Tibial artery (tissue), 4 donors: Measurements from ENCODE around the gene WNT3.

ENCODE experiments used
- DNase-seq, 2 donors: peaks; one replicate each; pipeline ENCODE4 v3.0.0-alpha.2; 2019
- H3K27ac ChIP-seq, 2 donors: fragments of 200-600 bp; sonication (generic) in 1 of 2; 1 replicate in 1 of 2; 2 replicates in 1 of 2; pipeline ENCODE4 v1.5.1; 2018 to 2019; ENCODE audit warnings: mild to moderate bottlenecking in 1 of 2
- H3K27me3 ChIP-seq, 2 donors: fragments of 200-600 bp; sonication (generic) in 1 of 2; one replicate each; pipeline versions ENCODE4 v1.5.1 to v1.6.0; 2016 to 2019
- H3K36me3 ChIP-seq, 3 donors: fragments of 200-600 bp; sonication (generic) in 2 of 3; one replicate each; pipeline ENCODE4 v1.5.1; 2016 to 2019; ENCODE audit warnings: mild to moderate bottlenecking in 2 of 3
- H3K4me1 ChIP-seq, 4 donors: fragments of 200-600 bp; sonication (generic) in 2 of 4; 1 replicate in 3 of 4; 2 replicates in 1 of 4; pipeline ENCODE4 v1.5.1; 2016 to 2019
- H3K4me3 ChIP-seq, 2 donors: fragments of 200-600 bp; sonication (generic) in 1 of 2; 1 replicate in 1 of 2; 2 replicates in 1 of 2; pipeline ENCODE4 v1.5.1; 2018 to 2019; ENCODE audit warnings: mild to moderate bottlenecking in 2 of 2
- H3K9me3 ChIP-seq, 3 donors: fragments of 200-600 bp; sonication (generic) in 1 of 3; one replicate each; pipeline ENCODE4 v1.5.1; 2016 to 2019
- CTCF ChIP-seq, 2 experiments: fragments of 200-600 bp in 1 of 2; fragments of 450-650 bp in 1 of 2; IDR thresholded peaks; one replicate each; pipeline ENCODE4 v1.5.1; 2017 to 2019; ENCODE audit warnings: antibody characterized with exemption in 2 of 2, mild to moderate bottlenecking in 1 of 2, moderate library complexity in 1 of 2
- intact Hi-C: fragments of 100-400 bp; cut with DNase I; formaldehyde crosslinking; loops from one replicate; pipeline ENCODE4 v1.15.0; 2023; ENCODE audit warnings: low total_unique reads

Gene WNT3

GRCh38 chr17:46796956-46797530 is 21.4 kb downstream of the WNT3 start:
- no peak for TF ChIP-seq CTCF (IDR thresholded peaks at IDR 0.05)
- Histone ChIP-seq H3K4me1 (no peaks in the 10 kb centered on the region), H3K36me3 (no peaks in the 10 kb centered on the region), H3K4me3 (no peak overlapping the region), H3K27me3 (peaks cover 0 to 36% of the 10 kb centered on the region in 2 donors), H3K9me3 (no peaks in the 10 kb centered on the region), H3K27ac (no peak overlapping the region)
- intact Hi-C loops, result no loop called here
- DNase-seq, result no peak

GRCh38 chr17:46796524-46796923 is 22.0 kb downstream of the WNT3 start:
- peaks cover 0 to 33% of the 10 kb centered on the region in 2 donors for H3K27me3 ChIP-seq
- intact Hi-C loops, result no loop called here
- H3K27ac ChIP-seq, result no peak overlapping the region

GRCh38 chr17:46796084-46796483 is 22.4 kb downstream of the WNT3 start:
- DNase-seq, result no peak
- Histone ChIP-seq H3K4me3 (no peak overlapping the region), H3K9me3 (no peaks in the 10 kb centered on the region), H3K36me3 (no peaks in the 10 kb centered on the region), H3K27ac (no peak overlapping the region), H3K27me3 (peaks cover 0 to 36% of the 10 kb centered on the region in 2 donors), H3K4me1 (no peaks in the 10 kb centered on the region)
- TF ChIP-seq CTCF (IDR thresholded peaks at IDR 0.05), result no peak
- intact Hi-C loops, result no loop called here

More at GRCh38 chr17:46796524-46796923, 22.0 kb downstream of the WNT3 start:
- Histone ChIP-seq H3K4me1 (no peaks in the 10 kb centered on the region), H3K9me3 (no peaks in the 10 kb centered on the region), H3K36me3 (no peaks in the 10 kb centered on the region), H3K4me3 (no peak overlapping the region)
- TF ChIP-seq CTCF (IDR thresholded peaks at IDR 0.05), result no peak
- no peak for DNase-seq

GRCh38 chr17:46795379-46795952 is 23.0 kb downstream of the WNT3 start:
- H3K27me3 ChIP-seq, result peaks cover 0 to 40% of the 10 kb centered on the region in 2 donors
- H3K36me3 ChIP-seq, result no peaks in the 10 kb centered on the region
- no peak for TF ChIP-seq CTCF (IDR thresholded peaks at IDR 0.05)
- no peak overlapping the region for H3K4me3 ChIP-seq
- no peak overlapping the region for H3K27ac ChIP-seq
- H3K9me3 ChIP-seq, result no peaks in the 10 kb centered on the region
- H3K4me1 ChIP-seq, result no peaks in the 10 kb centered on the region
- no peak for DNase-seq
- intact Hi-C loops, result no loop called here

GRCh38 chr17:46794318-46794717 is 24.2 kb downstream of the WNT3 start:
- no peak for DNase-seq

More at GRCh38 chr17:46794318-46794717, 24.2 kb downstream of the WNT3 start:
- peaks cover 0 to 50% of the 10 kb centered on the region in 2 donors for H3K27me3 ChIP-seq
- peaks cover 0 to 5% (median 3%) of the 10 kb centered on the region in 3 donors for H3K9me3 ChIP-seq
- H3K27ac ChIP-seq, result no peak overlapping the region
- no peak overlapping the region for H3K4me3 ChIP-seq
- H3K4me1 ChIP-seq, result no peaks in the 10 kb centered on the region
- H3K36me3 ChIP-seq, result no peaks in the 10 kb centered on the region
- no peak for TF ChIP-seq CTCF (IDR thresholded peaks at IDR 0.05)
- intact Hi-C loops, result no loop called here
